ENCODE data around the gene BRI3BP. TPM values are rescaled to one million over a fixed set of nuclear protein-coding genes. Genes with fewer than 3 reads are reported as not detected.

Gene BRI3BP
- total RNA-seq, 1 donor: 2.2 TPM

- no peak overlapping the region for H3K4me3 ChIP-seq (ENCODE audit: insufficient read depth, low read length)
- DNase-seq (ENCODE audit: insufficient read length, low spot score, missing footprints): no peak
- H3K27me3 ChIP-seq (ENCODE audit: insufficient read depth, low read length): no peaks in the 10 kb centered on the region
- H3K9me3 ChIP-seq (ENCODE audit: low read depth, low read length): no peaks in the 10 kb centered on the region
- no peak overlapping the region for H3K4me2 ChIP-seq (ENCODE audit: insufficient read depth, low read length)
- H3K27ac ChIP-seq (ENCODE audit: low read depth, low read length): no peak overlapping the region
- no peaks in the 10 kb centered on the region for H4K20me1 ChIP-seq (ENCODE audit: insufficient read depth, low read length)
- no peak overlapping the region for H2AFZ ChIP-seq (ENCODE audit: low read length)
- H3K36me3 ChIP-seq (ENCODE audit: insufficient read depth, low read length): no peaks in the 10 kb centered on the region
- no peak for TF ChIP-seq CTCF (IDR thresholded peaks at IDR 0.05; ENCODE audit: extremely low read depth, low read depth, low read length)
- no peaks in the 10 kb centered on the region for H3K79me2 ChIP-seq (ENCODE audit: insufficient read depth, low read length)
- no peaks in the 10 kb centered on the region for H3K4me1 ChIP-seq (ENCODE audit: insufficient read depth, low read length)
Measured at GRCh38 chr12:125006365-125006764, 12.9 kb downstream of the BRI3BP start.

GRCh38 chr12:125013816-125014442 lies 20.5 kb downstream of the BRI3BP start:
- Histone ChIP-seq H3K27ac (ENCODE audit: low read depth, low read length) (no peak overlapping the region), H3K4me1 (ENCODE audit: insufficient read depth, low read length) (no peaks in the 10 kb centered on the region), H3K4me2 (ENCODE audit: insufficient read depth, low read length) (no peak overlapping the region), H3K36me3 (ENCODE audit: insufficient read depth, low read length) (no peaks in the 10 kb centered on the region), H3K79me2 (ENCODE audit: insufficient read depth, low read length) (no peaks in the 10 kb centered on the region), H3K9me3 (ENCODE audit: low read depth, low read length) (no peaks in the 10 kb centered on the region), H2AFZ (ENCODE audit: low read length) (no peak overlapping the region), H3K27me3 (ENCODE audit: insufficient read depth, low read length) (no peaks in the 10 kb centered on the region), H4K20me1 (ENCODE audit: insufficient read depth, low read length) (no peaks in the 10 kb centered on the region), H3K4me3 (ENCODE audit: insufficient read depth, low read length) (no peak overlapping the region)
- DNase-seq (ENCODE audit: insufficient read length, low spot score, missing footprints): no peak
- TF ChIP-seq CTCF (IDR thresholded peaks at IDR 0.05; ENCODE audit: extremely low read depth, low read depth, low read length): no peak

GRCh38 chr12:125014526-125014925 lies 21.1 kb downstream of the BRI3BP start:
- Histone ChIP-seq H3K4me3 (ENCODE audit: insufficient read depth, low read length) (no peak overlapping the region), H2AFZ (ENCODE audit: low read length) (no peak overlapping the region)
- no peak for TF ChIP-seq CTCF (IDR thresholded peaks at IDR 0.05; ENCODE audit: extremely low read depth, low read depth, low read length)

GRCh38 chr12:125015680-125016310 lies 22.4 kb downstream of the BRI3BP start:
- no peaks in the 10 kb centered on the region for H3K36me3 ChIP-seq (ENCODE audit: insufficient read depth, low read length)
- H2AFZ ChIP-seq (ENCODE audit: low read length): no peak overlapping the region
- H3K79me2 ChIP-seq (ENCODE audit: insufficient read depth, low read length): no peaks in the 10 kb centered on the region
- H4K20me1 ChIP-seq (ENCODE audit: insufficient read depth, low read length): no peaks in the 10 kb centered on the region
- no peaks in the 10 kb centered on the region for H3K9me3 ChIP-seq (ENCODE audit: low read depth, low read length)
- no peak overlapping the region for H3K4me3 ChIP-seq (ENCODE audit: insufficient read depth, low read length)
- no peak overlapping the region for H3K4me2 ChIP-seq (ENCODE audit: insufficient read depth, low read length)
- DNase-seq (ENCODE audit: insufficient read length, low spot score, missing footprints): no peak
- no peak for TF ChIP-seq CTCF (IDR thresholded peaks at IDR 0.05; ENCODE audit: extremely low read depth, low read depth, low read length)
- H3K27ac ChIP-seq (ENCODE audit: low read depth, low read length): no peak overlapping the region
- no peaks in the 10 kb centered on the region for H3K4me1 ChIP-seq (ENCODE audit: insufficient read depth, low read length)
- H3K27me3 ChIP-seq (ENCODE audit: insufficient read depth, low read length): no peaks in the 10 kb centered on the region

More at GRCh38 chr12:125014526-125014925, 21.1 kb downstream of the BRI3BP start:
- Histone ChIP-seq H3K4me2 (ENCODE audit: insufficient read depth, low read length) (no peak overlapping the region), H4K20me1 (ENCODE audit: insufficient read depth, low read length) (no peaks in the 10 kb centered on the region), H3K27ac (ENCODE audit: low read depth, low read length) (no peak overlapping the region), H3K27me3 (ENCODE audit: insufficient read depth, low read length) (no peaks in the 10 kb centered on the region), H3K4me1 (ENCODE audit: insufficient read depth, low read length) (no peaks in the 10 kb centered on the region), H3K79me2 (ENCODE audit: insufficient read depth, low read length) (no peaks in the 10 kb centered on the region), H3K36me3 (ENCODE audit: insufficient read depth, low read length) (no peaks in the 10 kb centered on the region), H3K9me3 (ENCODE audit: low read depth, low read length) (no peaks in the 10 kb centered on the region)
- DNase-seq (ENCODE audit: insufficient read length, low spot score, missing footprints): no peak
